ENCODE measurements around the gene USP24. TPM values are rescaled to one million over a fixed set of nuclear protein-coding genes. Genes with fewer than 3 reads are reported as not detected.

The USP24 gene
- total RNA-seq, 1 donor from 2014 or later, result 35.8 TPM

GRCh38 chr1:55107101-55107500, 108.1 kb downstream of the USP24 start:
- Histone ChIP-seq H3K4me1 (no peaks in the 10 kb centered on the region), H3K27me3 (no peaks in the 10 kb centered on the region), H3K36me3 (peaks cover 0 to 73% of the 10 kb centered on the region in 2 donors), H3K9me3 (no peaks in the 10 kb centered on the region), H3K4me3 (no peak overlapping the region), H3K27ac (no peak overlapping the region)
- TF ChIP-seq POLR2AphosphoS5 (IDR thresholded peaks at IDR 0.05; ENCODE audit: insufficient read depth in 1 of 2, low read depth in 1 of 2) (no peak), POLR2A (IDR thresholded peaks at IDR 0.05) (no peak)
- TF ChIP-seq, protein P1, sequence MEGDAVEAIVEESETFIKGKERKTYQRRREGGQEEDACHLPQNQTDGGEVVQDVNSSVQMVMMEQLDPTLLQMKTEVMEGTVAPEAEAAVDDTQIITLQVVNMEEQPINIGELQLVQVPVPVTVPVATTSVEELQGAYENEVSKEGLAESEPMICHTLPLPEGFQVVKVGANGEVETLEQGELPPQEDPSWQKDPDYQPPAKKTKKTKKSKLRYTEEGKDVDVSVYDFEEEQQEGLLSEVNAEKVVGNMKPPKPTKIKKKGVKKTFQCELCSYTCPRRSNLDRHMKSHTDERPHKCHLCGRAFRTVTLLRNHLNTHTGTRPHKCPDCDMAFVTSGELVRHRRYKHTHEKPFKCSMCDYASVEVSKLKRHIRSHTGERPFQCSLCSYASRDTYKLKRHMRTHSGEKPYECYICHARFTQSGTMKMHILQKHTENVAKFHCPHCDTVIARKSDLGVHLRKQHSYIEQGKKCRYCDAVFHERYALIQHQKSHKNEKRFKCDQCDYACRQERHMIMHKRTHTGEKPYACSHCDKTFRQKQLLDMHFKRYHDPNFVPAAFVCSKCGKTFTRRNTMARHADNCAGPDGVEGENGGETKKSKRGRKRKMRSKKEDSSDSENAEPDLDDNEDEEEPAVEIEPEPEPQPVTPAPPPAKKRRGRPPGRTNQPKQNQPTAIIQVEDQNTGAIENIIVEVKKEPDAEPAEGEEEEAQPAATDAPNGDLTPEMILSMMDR (IDR thresholded peaks at IDR 0.05), result no peak
- intact Hi-C loops (cut with DNase I), result no loop called here
- DNase-seq (ENCODE audit: extremely low spot score in 2 of 2), result no peak

DNA sequence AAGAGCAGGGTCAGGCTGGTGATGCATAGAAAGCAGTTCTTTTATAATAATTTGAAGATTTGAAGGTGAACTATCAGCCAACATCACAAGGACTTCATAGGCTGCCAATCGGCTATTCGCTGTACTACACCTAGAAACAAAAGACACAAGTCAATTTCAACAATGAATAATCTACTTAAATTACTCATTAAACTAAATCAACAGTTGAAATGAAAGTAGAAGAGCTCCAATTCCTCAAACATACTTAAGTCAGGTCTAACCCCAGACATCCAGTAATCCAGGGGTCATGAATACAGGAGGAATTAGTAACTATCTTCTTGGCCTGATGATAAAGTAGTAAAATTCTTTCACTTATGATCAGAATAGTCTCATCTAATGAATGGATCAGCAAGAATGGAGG, 111.3 kb downstream of the USP24 start:
- DNase-seq (ENCODE audit: extremely low spot score in 2 of 2), result no peak
- H3K27ac ChIP-seq, result no peak overlapping the region
- H3K36me3 ChIP-seq, result peaks cover 0 to 79% of the 10 kb centered on the region in 2 donors
- H3K4me1 ChIP-seq, result no peaks in the 10 kb centered on the region
- TF ChIP-seq POLR2A (IDR thresholded peaks at IDR 0.05) (no peak), POLR2AphosphoS5 (IDR thresholded peaks at IDR 0.05; ENCODE audit: insufficient read depth in 1 of 2, low read depth in 1 of 2) (no peak)
- TF ChIP-seq, protein P1 (IDR thresholded peaks at IDR 0.05), result no peak
- no peak overlapping the region for H3K4me3 ChIP-seq
- intact Hi-C loops (cut with DNase I), result no loop called here
- H3K9me3 ChIP-seq, result no peaks in the 10 kb centered on the region
- no peaks in the 10 kb centered on the region for H3K27me3 ChIP-seq

DNA sequence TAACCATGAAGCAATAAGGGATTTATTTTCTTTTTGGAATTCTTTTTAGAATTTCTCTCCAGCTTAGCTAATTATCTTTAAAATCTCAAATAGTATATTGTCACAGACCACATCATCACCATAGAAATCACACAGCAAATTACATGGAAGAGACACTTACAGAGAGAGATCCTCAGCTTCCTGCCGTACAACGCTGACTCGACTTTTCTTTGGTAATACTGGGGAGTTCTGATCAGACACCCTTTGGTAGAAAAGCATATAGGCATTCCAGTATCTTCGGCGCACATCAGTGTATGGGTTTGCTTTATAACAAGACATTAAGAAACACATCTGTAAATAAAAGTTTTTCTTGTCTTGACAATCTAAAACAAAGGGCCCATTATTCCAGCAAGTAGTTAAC, 120.1 kb downstream of the USP24 start:
- DNase-seq (ENCODE audit: extremely low spot score in 2 of 2), result no peak
- Histone ChIP-seq H3K4me1 (no peaks in the 10 kb centered on the region), H3K9me3 (no peaks in the 10 kb centered on the region), H3K27ac (no peak overlapping the region), H3K4me3 (no peak overlapping the region), H3K36me3 (peaks cover 0 to 87% of the 10 kb centered on the region in 2 donors), H3K27me3 (no peaks in the 10 kb centered on the region)
- TF ChIP-seq POLR2AphosphoS5 (IDR thresholded peaks at IDR 0.05; ENCODE audit: insufficient read depth in 1 of 2, low read depth in 1 of 2) (no peak), POLR2A (IDR thresholded peaks at IDR 0.05) (no peak)
- TF ChIP-seq, protein P1 (IDR thresholded peaks at IDR 0.05), result no peak
- intact Hi-C loops (cut with DNase I), result no loop called here

DNA sequence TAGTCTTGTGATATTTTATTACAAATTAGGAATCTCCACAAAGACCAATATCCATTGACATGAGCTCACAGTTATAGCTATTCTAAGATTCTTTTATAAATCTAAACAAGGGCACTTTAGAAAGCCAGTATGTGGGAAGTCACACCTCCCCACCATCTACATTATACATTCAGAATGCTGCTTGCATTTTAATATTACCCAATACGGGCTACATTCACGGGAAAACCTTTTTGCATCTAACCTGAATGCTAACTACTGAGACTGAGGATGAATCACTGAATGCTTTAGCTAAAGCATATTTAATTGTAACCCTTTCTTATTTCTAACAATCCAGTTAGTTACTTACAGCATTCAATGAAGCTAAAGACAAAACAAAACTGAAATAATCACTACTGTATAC, 122.7 kb downstream of the USP24 start:
- Histone ChIP-seq H3K27me3 (no peaks in the 10 kb centered on the region), H3K9me3 (no peaks in the 10 kb centered on the region), H3K36me3 (peaks cover 0 to 87% of the 10 kb centered on the region in 2 donors), H3K27ac (no peak overlapping the region), H3K4me3 (no peak overlapping the region), H3K4me1 (no peaks in the 10 kb centered on the region)
- intact Hi-C loops (cut with DNase I), result no loop called here
- no peak for TF ChIP-seq POLR2AphosphoS5 (IDR thresholded peaks at IDR 0.05; ENCODE audit: insufficient read depth in 1 of 2, low read depth in 1 of 2)
- TF ChIP-seq, protein P1 (IDR thresholded peaks at IDR 0.05), result no peak
- DNase-seq (ENCODE audit: extremely low spot score in 2 of 2), result no peak

- no peak for DNase-seq (ENCODE audit: extremely low spot score in 2 of 2)
- Histone ChIP-seq H3K27me3 (no peaks in the 10 kb centered on the region), H3K27ac (no peak overlapping the region), H3K4me3 (no peak overlapping the region), H3K9me3 (no peaks in the 10 kb centered on the region), H3K36me3 (peaks cover 2 to 86% of the 10 kb centered on the region in 2 donors), H3K4me1 (no peaks in the 10 kb centered on the region)
- TF ChIP-seq POLR2A (IDR thresholded peaks at IDR 0.05), result no peak
- intact Hi-C loops (cut with DNase I), result no loop called here
Measured at GRCh38 chr1:55089683-55090082, 125.5 kb downstream of the USP24 start.

DNA sequence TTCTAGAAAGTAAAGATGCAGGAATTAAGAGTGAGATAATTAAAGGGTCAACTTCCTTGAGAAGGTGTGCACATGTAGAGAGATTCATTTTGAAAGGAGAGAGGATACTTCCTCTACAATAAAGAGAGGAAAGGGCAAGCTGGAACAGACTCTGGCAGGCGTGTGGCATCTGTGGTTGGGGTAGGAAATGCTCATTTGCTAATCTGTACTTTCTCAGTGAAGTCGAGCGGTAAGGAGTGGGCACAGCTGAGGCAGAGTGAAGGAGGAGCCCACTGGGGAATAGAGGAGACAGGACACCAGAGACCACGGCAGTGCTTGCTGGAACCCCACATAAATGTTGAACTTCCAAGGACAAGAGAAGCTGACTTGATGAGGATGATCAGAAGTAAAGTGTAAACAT, 126.8 kb downstream of the USP24 start:
- intact Hi-C loops (cut with DNase I), result no loop called here
- no peaks in the 10 kb centered on the region for H3K27me3 ChIP-seq
- H3K4me3 ChIP-seq, result no peak overlapping the region
- H3K36me3 ChIP-seq, result peaks cover 2 to 84% of the 10 kb centered on the region in 2 donors
- H3K4me1 ChIP-seq, result no peaks in the 10 kb centered on the region
- no peak overlapping the region for H3K27ac ChIP-seq
- H3K9me3 ChIP-seq, result no peaks in the 10 kb centered on the region
- TF ChIP-seq, protein P1 (IDR thresholded peaks at IDR 0.05), result no peak
- TF ChIP-seq POLR2AphosphoS5 (IDR thresholded peaks at IDR 0.05; ENCODE audit: insufficient read depth in 1 of 2, low read depth in 1 of 2) (no peak), POLR2A (IDR thresholded peaks at IDR 0.05) (no peak)
- DNase-seq (ENCODE audit: extremely low spot score in 2 of 2), result no peak
